ENCODE measurements around the gene ABHD14A.

The ABHD14A gene

DNA sequence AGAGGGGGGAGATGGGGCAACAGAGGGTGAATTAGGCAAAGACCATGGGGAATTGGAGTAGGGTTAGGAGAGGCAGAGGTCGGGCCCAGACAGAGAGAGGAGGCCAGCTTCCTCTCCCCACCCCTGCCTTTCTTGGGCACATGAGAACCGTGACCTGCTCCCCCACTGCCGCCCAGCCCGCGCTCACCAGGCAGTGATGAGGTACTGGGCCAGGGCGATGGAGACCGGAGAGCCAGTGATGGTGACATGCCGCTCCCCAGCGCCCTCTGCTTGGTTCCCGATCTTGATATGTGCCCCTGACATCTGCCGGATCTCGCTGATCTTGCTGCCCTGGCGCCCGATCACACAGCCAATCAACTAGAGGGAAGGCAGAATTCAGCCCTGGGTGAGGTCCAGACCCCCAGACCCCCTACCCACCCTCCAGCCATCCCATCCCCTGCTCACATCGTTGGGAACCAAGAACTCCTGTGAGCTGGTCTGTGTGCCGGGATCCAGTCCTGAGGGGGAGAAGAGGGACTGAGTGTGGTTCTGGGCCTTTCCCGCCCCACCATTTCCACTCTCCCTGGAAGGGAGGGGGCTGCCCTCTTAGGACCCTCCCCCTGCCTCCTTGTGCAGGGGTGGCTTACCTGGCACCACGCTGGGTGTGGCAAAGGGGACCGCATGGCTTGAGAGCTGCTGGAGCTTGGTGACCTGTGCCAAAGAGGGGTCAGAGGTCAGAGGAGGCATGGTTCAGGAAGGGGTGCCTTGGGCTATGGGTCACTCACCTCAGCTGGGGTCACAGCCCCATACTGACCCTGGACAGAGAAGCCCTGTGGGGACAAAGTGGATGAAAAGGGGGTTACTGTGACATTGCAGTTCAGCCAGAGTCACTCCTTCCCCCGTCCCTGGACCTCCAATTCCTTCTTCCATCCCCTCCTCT, 16.0 kb upstream of the ABHD14A start:
- DNase-seq: no peak

DNA sequence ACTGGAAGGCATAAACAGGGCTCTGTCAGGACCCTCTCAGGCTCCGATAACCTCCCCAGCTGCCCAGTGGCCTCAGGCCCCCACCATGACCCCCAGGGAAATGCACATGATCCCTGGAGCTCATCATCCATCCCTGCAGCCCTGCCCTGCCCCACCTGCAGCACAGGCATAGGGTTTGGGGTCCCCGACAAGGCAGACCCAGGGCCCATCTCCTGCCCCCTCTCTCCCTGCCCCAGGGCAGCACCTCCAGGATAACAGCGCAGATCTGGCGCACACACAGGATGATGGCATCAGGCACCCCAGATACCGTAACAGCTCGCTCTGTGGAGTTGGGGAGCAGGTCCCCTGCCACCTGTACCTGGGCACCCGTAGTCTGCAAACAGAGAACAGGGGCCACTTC, 15.2 kb upstream of the ABHD14A start:
- no peak for DNase-seq

DNA sequence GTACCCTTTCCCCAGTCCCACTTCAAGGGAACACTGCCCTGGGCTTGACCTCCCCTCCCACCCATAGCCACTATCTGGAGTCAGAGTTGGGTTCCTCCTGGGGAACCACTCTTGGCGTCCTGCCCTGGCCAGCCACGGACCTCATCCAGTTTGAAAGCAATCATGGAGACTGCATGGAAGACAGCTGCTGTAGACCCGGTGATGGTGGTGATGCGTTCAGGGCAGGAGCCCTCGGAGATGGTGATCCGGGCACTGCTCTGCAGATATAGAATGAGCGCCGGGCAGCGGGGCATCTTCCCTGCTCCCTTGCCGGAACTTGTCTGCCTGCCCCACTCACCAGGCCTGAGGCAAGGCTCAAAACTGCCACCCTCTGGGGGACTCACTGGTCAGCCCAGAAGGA, 14.5 kb upstream of the ABHD14A start:
- DNase-seq: no peak

DNA sequence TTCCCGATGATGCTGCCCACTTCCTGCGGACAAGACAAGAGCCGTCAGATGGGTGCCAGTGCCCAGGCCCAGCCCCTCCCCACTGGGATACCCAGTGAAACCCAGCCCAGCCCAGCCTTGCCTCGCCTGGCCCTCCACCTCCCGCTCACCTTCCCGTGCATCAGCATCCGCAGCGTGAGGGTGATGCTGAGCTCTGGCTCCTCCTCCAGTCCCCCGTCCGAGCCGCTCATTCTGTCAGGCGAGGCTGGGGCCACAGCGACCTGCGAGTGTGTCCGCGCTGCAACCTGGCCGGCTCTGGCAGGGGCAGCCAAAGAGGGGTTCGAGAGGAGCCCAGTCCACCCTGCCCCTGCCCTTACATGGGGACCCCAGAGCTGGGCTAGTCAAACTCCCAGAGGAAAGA, 13.9 kb upstream of the ABHD14A start:
- DNase-seq: no peak

DNA sequence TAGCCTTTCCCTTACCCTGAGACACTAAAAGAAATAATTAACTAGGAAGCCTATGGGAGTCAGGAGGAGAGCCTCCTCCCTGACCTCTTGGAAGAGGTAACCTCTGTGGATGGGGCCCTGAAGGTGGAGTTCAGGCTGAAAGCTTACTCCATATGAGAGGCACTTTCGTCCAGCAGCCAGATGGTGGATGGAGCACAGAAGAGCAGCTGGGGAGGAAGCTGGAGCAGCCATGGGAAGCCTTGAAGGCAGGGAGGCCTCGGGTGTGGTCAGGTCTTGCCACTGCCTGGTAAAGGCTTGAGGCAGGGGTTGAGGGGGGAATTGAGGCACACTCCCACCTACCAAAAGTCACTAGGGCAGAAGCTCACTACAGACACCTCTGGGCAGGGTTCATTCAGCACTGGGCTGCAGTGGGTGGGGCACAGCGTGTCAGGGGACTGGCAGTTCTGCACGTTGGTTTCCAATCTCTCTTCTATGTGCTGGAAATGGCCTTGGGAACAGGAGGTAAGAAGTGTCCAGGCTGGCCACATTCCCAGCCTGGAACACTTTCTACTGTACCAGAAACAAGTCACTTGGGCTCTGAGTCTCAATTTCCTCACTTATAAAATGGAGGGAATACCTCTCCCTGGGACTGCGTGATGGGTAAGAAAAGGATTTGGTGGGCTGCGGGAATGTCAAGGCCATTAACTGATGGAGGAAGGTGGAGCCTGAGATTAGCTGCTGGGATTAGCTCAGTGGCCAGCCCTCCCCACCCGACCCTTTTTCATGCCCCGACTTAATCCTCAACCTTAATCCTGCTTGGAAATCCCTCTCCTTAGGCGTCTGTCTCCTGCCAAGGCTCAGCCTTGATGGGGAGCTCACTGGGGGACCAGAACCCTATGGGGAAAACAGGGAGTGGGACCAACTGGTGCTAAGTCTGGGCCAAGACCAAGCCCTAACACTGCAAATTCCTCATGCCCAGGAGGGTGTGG, 13.0 kb upstream of the ABHD14A start:
- no peak for DNase-seq

DNA sequence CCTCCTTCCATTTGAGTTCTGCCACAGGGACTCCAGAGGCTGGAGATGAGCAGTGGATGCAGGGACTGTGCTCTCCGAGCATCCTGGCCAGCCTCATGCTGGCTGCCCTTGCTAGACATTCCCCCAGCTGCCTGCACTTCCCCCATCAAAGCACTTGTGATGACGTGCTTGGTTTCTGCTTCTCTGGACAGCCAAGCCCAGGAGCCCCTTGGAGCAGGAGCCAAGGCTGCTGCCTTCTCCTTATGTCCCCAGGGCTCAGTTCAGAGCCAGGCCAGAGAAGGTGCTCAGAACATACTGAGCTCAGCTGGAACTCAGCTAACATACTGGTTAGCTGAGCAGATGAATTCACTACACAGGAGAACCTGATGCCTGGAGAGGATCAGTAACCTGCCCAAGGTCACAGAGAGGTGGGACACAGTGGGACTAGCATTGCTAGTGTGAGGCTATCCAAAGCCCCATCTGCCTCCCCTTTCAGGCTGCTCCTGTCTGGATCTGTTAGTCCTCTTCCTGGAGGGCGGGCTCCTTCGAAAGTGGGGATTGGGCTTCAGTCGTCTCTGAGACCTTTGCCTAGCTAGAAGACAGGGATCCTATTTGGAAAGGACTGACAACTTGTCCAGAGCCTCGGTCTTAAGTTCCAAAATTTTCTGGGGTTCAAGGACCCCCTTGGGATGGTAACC, 11.9 kb upstream of the ABHD14A start:
- DNase-seq: no peak

DNA sequence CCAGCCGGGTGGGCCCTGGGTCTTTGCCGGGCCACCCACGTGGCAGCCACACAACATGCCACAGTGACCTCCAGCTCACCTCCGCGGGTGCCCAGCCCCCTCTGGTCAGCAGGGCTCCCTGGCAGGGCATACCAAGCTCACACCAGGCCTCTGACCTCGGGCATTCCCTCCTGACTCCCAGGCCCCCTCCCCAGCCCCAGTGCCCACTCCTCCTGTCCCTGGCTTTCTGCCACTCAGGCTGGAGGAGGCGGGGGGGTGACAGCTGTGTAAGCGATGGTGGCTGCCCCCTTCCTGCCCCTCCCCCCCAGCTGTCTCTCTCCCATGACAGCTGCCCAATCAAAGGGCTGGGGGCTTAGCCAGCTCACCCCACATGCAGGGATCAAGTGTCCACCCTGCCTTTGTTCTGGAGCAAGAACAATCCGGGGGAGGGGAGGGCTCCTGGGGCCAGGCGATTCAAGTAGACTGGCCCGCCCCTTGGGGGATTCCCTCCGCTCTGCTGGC, 10.9 kb upstream of the ABHD14A start:
- DNase-seq: no peak

DNA sequence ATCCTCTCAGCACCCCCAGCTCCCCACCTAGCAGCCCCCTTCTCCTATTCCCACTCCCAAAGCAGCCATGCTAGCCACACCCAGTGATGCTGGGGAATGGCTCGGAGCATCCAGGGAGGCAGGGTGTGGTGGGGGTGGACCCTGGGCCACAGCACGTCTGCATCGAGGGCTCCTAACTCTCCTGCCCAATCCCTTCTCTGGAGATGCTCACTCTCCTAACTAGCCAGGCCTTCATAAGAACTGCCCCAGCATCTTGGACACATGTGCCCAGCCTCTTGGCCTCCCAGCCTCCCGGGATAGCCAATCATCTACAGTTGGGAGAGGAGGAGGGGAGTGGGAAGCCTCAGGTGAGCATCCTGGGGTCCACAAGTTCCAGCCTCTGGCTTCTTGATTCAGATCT, 10.3 kb upstream of the ABHD14A start:
- DNase-seq: no peak

DNA sequence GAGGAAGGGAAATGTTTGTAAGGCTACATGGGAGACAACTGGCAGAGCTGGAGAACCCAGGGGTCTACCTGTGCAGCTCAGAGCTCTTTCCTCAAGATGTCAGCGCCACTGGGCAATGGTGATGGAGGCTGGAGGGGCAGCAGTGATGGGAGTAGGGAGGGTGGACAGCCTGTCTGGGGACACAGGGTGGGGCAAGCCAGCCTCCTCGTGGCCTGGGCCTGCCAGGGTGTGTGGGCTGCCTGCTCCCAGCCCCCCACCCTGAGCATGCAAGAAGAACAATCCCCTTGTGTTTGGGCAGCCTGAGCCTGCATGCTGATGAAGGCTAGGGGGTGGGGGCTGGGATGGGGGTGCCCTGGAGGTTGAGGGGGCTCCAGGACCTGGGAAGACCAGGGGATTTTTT, 8.8 kb upstream of the ABHD14A start:
- DNase-seq: no peak

DNA sequence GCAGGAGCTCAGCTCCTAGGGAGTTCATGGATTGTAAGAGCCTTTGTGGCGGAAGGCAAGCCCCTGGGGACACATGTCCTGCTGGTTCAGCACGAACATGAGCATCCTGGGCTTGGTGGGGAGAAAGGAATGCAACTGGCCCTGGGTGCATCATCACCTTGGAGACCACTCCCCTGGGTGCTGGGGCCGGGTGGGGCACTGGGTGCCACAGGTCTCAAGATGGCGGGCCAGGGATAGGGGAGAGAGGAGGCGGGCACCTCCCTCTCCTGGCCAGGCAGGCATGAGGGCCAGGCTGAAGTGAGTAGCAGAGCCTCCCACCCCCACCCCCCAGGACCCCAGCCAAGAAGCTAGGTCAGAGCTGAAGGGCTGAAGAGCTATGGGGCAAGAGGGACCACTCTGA, 8.4 kb upstream of the ABHD14A start:
- no peak for DNase-seq

DNA sequence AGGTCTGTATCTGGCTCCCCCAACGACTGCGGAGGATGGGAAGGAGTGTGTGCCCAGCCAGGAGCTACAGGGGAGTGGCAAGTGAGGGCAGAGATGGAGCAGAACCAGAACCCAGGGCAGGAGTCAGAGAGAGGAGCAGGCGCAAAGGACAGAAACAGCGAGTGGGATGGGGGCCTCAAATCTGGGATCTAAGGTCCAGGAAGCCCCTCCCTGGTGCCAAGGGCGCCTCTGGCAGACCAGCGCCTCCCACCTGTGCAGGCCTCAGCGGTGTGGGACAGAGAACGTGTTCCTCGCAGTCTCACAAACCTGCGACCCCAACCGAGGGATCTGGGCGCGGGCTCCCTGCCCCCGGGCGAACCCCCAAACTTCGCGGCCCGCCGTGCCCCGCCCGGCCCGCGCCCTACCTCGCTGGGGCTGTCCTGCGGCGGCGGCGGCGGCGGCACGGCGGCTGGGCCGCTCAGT, 7.9 kb upstream of the ABHD14A start:
- DNase-seq: no peak

DNA sequence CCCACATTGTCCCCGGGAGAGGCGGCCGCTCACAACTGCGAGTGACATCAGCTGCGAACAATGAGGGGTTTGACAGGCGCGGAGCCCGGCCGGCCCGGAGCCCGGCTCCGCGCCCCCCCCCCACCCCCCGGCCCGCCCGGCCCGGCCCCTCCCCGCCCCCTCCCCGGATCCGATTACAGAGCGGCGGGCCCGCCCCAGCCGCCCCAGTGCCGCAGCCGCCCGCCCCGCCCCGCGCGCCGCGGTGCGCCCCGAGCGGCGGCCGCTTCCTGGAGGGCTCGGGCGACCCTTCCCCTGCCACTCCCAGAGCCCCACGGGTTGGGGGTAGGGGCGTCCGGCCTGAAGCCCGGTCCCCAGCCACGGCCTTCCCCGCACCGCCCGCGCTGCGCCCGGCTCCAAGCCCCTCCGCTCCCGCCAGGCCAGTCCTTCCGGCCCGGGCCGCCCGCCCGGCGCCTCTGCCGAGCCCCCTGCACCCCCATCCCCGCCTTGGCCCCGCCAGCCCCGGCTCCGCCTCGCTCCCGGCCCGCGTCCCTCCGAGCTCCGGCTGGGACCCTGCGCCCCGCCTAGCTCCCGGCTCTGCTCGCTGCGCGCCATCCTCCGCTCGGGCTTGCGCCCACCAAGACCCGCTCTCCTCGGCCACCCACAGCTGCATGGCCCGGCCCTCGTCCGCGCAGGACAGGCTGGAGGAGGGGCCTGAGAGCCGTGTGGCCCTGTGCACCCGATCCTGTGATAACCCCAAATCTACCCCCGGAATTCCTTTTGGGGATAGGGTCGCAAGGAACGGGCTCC, 7.3 kb upstream of the ABHD14A start, which contains the start of gene PCBP4:
Gene PCBP4 (minus strand): TSS at position 71 of the 786 bp plus-strand sequence. CDS start 6,214 bp downstream, outside the sequence.
- no peak for DNase-seq

DNA sequence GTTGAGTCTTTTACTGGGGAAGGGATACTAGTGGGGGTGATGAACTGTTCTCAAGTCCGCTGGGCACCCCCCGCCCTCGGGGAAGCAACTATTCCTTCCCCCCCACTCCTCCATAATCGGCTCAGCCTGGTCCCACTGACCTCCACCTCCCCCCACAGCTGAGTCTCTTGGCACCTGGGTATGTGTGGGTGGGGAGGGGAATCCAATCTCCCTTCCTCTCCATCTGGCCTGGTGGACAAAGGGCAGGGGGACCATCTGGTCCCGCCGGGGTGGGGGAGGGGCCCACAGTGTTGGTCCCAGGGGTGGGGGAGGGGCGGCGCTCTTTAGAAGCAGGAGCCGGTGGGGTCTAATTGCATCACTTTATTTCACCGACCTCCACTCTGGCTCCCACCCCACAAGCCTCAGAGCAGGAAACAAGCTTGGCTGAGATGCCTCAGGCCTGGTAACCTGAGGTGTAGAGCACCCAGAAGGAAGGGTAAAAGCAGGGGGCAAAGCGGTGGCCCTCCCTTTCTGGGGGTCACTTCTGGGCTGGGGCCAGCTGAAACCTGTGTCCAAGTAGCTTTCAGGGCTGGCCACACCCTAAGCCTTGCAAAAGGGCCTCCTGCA, 6.6 kb upstream of the ABHD14A start:
- no peak for DNase-seq

DNA sequence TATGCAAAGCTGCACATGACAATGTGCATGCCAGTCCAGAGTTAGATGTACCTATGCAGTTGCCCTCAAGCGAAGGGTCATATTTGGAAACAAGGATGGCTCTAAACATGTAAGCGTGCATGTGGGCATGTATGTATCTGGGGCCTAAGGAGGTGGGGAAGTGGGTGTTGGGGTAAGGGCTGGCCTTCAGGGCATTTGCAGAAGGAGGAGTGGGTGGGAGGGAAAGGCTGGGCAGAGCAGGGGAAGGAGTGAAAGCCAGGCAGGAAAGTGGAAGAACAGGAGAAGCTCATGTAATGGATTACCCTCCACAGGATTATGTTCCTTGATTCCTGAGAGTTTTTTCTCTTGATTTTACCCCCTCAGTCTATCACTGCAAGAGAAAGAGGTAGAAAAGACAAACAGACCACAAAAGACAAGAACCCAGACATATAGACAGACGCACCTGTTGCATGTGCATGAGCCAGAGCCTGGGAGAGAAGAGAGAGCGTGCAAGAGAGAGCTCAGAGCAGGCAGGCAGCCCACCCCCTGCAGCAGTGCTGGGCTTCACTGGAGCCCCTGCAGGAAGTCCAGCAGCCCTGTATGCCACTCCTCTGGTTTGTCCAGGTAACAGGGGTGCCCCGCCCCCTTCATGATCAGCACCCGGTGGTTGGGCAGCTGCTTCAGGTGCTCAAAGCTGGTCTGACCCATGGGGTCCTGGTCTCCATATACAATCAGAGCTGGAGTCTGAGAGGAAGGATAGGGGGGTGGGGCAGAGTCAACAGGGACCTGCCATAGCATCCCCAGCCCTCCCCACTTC, 5.8 kb upstream of the ABHD14A start:
- no peak for DNase-seq

DNA sequence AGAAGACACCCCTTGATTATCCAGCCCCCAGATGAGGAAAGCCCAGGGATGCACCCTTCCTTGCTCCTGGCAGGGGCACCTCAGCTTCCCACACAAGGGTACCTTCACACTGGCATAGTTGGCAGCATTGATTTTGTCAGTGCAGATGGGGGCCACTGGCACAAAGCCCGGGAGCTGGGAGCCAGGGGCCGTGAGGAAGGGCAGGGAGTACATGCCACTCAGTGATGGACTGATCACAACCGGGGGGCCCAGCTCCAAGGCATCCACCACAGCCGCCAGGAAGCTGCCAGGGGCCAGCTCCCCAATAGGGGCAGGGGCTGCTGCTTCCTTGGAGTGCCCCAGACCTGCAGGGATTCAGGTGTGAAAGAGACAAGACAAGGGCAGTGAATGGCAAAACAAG, 5.0 kb upstream of the ABHD14A start:
- no peak for DNase-seq

DNA sequence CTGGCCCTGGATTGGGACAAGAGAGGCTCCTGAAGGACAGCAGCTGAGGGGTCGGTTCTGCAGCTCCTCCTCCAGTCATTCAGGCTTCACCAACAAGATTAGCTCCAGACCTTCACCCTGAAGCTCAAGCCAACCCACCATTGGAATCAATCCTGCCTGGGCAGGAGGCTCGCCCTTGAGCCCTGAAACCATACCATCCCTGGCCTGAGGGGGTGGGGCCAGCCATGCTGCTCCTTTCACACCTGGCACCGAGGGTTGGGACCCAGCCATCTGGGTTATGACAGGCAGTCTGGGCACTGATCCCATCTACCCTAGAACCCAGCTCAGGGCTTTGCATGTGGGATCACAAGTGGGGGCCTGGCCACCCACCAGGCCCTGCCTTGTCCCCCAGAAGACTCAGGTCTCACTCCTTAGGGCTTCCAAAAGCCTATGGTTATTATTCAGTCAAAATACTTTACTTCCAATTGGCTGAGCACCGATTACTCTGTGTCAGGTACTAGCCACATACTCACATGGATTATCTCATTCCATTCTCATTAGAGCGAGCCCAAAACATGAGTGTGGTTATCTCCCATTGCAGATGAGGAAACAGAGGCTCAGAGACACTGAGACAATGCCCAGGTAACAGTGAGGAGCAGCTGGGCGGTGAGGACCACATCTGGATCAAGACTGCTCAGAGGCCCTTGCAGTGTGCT, 4.1 kb upstream of the ABHD14A start:
- no peak for DNase-seq

DNA sequence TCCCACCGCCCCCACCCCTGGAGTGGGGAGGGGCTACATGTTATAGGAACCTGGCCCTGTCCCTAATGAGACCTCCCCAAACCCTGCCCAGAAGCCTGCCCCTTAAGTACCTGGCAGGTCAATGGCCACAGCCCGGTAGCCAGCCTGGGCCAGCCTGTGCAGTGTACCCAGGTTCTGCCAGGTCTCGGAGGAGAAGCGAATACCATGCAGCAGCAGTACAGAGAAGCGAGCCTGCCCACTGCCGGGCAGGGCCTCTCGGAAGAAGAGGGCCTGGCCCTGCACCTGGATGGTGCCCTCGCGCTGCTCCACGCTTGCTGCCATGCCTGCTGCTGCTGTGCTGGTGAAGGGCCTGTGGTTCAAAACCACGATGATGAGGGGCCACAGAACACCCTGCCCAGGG, 3.5 kb upstream of the ABHD14A start:
- no peak for DNase-seq

DNA sequence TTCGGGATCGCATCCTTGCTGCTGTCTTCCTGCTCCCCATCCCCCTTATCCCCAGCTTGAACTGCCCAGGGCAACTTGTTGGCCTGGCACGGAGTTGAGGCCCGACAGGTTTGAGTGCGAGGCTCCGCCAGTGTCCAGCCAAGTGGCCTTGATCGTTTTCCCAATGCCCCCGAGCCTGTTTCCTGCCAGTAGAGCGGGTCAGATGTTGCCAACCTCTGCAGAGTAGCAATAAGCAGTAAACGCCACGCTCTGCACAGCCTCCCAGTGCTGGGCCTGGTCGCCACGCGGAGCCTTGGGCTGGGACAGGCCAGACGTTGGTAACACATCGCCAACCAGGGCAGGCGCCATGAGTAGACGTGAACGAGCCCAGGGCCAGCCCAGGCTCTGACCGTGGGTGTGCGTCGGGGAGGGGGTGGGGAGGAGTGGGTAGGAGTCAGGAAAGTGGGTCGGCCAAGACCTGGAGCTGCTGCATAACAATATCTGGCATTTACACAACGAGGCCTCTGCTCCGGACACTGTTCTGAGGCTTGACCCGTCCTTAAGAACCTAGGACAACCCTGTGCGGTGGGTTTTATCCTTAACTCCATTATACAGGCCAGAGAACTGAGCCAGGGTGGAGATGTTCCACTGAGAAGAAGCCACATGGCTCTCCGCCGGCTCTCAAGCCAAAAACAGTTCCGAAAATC, 444 bp upstream of the ABHD14A start:
- no peak for DNase-seq

DNA sequence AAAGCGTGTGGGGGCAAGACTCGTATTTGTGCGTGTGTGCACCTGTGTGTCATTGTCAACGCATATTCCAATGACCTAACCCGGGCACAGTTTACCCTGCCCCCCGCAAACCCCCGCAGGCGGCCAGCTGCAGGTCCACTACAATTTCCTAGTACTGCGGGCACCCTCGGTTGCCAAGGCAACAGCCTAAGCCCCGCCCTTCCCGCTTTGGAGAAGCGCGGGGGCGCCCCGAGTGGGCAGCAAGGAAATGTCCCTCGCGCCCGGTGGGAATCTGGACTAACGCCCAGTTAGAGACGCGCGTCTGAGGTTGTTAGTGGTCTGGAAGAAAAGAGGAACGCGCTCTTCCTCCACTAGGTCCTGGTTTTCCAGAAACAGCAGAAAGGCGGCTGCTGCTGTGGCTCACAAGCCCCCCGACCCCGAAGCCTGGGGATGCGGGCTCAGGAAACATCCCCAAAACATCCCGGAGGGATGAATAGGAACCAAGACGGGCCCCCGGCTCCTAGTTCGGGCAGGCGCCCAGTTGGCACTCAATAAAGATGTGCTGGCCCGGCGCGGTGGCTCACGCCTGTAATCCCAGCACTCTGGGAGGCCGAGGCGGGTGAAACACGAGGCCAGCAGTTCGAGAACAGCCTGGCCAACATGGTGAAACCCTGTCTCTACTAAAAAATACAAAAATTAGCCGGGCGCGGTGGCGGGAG, 1.1 kb downstream of the ABHD14A start:
- no peak for DNase-seq
